ENCODE data around the gene IQSEC1.

IQSEC1 gene

GRCh38 chr3:12963922-12964701 is 109.1 kb downstream of the IQSEC1 start:
- DNase-seq (ENCODE audit: low read depth): no peak
- no peak for TF ChIP-seq CTCF (conservative IDR thresholded peaks at IDR 0.05; ENCODE audit: low read depth, low read length)
- H3K4me3 ChIP-seq (ENCODE audit: low read length): no peak overlapping the region

GRCh38 chr3:12963231-12963896 is 109.9 kb downstream of the IQSEC1 start:
- no peak for TF ChIP-seq CTCF (conservative IDR thresholded peaks at IDR 0.05; ENCODE audit: low read depth, low read length)
- DNase-seq (ENCODE audit: low read depth): no peak
- no peak overlapping the region for H3K4me3 ChIP-seq (ENCODE audit: low read length)

DNA sequence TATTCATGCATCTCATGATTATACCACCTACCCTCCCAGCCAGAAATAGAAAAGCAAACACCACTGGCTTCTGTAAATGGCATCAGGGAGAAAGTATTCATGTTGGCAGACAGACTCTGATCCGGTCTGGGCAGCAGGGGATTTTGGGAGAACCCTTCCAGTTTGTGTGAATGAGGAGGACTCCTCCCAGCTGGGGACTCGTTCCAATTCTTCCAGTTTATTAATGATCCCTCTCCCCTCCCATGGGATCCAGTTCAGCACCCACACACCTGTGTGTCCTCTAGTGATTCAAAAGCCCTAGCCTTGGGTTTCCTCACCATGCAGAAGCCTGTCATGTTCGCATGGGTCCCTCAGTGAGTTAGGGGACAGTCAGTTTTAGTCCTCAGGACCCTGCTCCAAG is 110.9 kb downstream of the IQSEC1 start:
- DNase-seq (ENCODE audit: low read depth): no peak
- H3K4me3 ChIP-seq (ENCODE audit: low read length): no peak overlapping the region
- no peak for TF ChIP-seq CTCF (conservative IDR thresholded peaks at IDR 0.05; ENCODE audit: low read depth, low read length)

DNA sequence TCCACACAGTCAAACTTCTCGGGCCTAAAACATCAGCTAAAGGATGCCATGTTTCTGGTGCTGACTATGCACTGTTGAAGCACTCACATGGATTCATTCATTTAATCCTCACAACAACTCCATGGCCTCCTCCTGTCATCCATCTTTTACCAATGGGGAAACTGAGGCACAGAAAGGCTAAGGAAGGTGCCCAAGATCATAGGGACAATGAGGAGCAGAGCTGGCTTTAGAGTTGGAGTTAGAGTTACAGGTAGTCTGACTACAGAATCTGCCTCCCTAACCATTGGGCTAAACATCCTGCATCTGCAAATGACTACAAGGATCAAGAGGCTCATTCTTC is 111.6 kb downstream of the IQSEC1 start:
- no peak for DNase-seq (ENCODE audit: low read depth)
- TF ChIP-seq CTCF (conservative IDR thresholded peaks at IDR 0.05; ENCODE audit: low read depth, low read length): no peak
- no peak overlapping the region for H3K4me3 ChIP-seq (ENCODE audit: low read length)

DNA sequence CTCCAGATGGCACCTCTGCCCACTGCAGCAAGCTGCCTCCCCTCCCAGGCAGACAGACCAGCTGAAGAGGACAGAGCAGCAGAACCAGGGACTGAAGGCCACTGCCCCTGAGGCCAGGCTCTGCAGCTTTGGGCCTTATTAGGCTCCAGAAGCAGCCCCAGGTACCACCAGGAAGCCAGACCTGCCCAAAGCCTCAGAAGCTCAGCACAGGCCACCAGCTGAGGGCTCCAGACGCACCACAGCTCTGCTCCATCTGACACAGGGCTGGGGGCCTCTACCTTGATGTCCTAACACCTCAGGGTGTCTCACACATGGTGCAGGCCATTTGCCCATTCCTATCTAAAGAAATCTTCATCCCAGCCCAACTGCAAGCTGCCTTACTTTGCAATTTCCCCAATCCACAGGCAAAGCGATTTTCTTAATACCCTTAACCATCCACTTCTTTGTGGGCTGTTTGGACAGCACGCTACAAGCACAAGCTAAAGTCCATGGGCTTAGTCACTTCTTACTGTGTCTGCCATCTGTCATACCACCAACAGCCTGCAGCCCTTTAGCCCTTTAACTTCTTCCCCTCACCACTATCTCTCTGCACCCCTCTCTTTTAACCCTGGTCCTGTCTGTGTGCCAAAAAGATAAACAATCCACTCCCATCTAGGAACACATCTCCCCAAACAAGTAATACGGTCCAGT is 112.1 kb downstream of the IQSEC1 start:
- no peak overlapping the region for H3K4me3 ChIP-seq (ENCODE audit: low read length)
- no peak for TF ChIP-seq CTCF (conservative IDR thresholded peaks at IDR 0.05; ENCODE audit: low read depth, low read length)
- no peak for DNase-seq (ENCODE audit: low read depth)

DNA sequence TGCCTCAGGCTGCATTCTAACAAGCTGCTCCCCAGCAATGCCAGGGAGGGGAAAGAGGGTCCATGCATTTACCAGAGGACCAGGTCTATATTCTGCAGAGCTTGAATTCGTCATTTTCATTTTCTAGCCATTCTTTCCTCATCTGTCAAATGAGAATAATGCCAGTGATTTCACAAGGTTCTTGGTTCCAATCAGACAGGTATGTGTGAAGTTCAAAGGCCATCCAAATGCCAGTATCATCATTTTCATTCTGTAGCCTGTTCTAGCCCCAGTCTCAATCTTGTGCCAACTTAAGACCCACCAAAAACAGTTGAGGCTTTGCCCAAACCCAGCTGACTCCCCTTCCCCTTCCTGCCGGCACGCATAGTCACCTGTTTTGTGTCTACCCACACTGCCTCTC is 112.7 kb downstream of the IQSEC1 start:
- no peak overlapping the region for H3K4me3 ChIP-seq (ENCODE audit: low read length)

More for the DNA sequence above, 112.7 kb downstream of the IQSEC1 start:
- DNase-seq (ENCODE audit: low read depth): no peak
- TF ChIP-seq CTCF (conservative IDR thresholded peaks at IDR 0.05; ENCODE audit: low read depth, low read length): no peak
